ENCODE measurements around the gene KBTBD3.

KBTBD3 gene

DNA sequence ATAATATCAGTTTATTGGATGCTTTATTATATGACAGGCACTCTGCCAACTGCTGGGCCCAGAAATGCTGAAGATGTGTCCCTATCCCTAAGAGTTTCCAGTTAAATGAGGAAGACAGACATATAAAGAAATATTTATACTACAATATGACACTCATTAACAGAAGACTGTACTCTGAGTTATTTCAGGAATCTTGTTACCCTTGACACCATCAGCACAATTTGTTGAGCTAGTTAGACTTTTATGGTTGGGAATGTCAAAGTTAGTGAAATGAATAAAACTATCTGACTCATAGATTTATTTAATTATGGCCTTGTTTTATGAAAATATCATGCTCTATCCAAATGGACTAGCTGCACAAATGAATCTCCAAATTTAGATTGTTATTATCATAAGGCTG, 29.5 kb downstream of the KBTBD3 start:
- H3K4me3 ChIP-seq (ENCODE audit: low read depth, low read length) = no peak overlapping the region
- H3K4me2 ChIP-seq (ENCODE audit: low read length) = no peak overlapping the region
- no peak overlapping the region for H2AK5ac ChIP-seq (ENCODE audit: low read length)
- H3K4me1 ChIP-seq (ENCODE audit: control insufficient read depth in 1 of 2, insufficient read depth in 2 of 2, low read length in 2 of 2) = no peaks in the 10 kb centered on the region
- H3K9ac ChIP-seq (ENCODE audit: low read length) = no peak overlapping the region
- no peak overlapping the region for H2BK5ac ChIP-seq (ENCODE audit: low read depth, low read length, poor library complexity)
- H2AFZ ChIP-seq (ENCODE audit: insufficient read depth, low read length, poor library complexity) = no peak overlapping the region
- no peaks in the 10 kb centered on the region for H3K9me3 ChIP-seq (ENCODE audit: insufficient read depth, low read depth, low read length)
- H3K18ac ChIP-seq (ENCODE audit: low read length) = no peak overlapping the region
- no peak overlapping the region for H3K23ac ChIP-seq (ENCODE audit: low read length)
- H4K12ac ChIP-seq (ENCODE audit: low read depth, low read length) = no peak overlapping the region
- no peak overlapping the region for H2BK120ac ChIP-seq (ENCODE audit: insufficient read depth, low read length, poor library complexity)
- H3K79me1 ChIP-seq (ENCODE audit: low read length) = no peaks in the 10 kb centered on the region
- H3K4ac ChIP-seq (ENCODE audit: low read depth, low read length) = no peak overlapping the region
- no peaks in the 10 kb centered on the region for H3K27me3 ChIP-seq (ENCODE audit: insufficient read depth, low read length)
- no peaks in the 10 kb centered on the region for H3K79me2 ChIP-seq (ENCODE audit: control insufficient read depth, insufficient read depth, low read length, poor library complexity)
- no peak for DNase-seq
- no peaks in the 10 kb centered on the region for H3K36me3 ChIP-seq (ENCODE audit: control insufficient read depth in 1 of 2, insufficient read depth in 2 of 2, low read length in 2 of 2)
- no peak overlapping the region for H4K8ac ChIP-seq (ENCODE audit: low read depth, low read length)
- no peak overlapping the region for H4K91ac ChIP-seq (ENCODE audit: low read depth, low read length)
- no peak overlapping the region for H2BK12ac ChIP-seq (ENCODE audit: low read length)
- H3K27ac ChIP-seq (ENCODE audit: low read depth, low read length) = no peak overlapping the region
- no peak overlapping the region for H3K14ac ChIP-seq (ENCODE audit: low read length)

DNA sequence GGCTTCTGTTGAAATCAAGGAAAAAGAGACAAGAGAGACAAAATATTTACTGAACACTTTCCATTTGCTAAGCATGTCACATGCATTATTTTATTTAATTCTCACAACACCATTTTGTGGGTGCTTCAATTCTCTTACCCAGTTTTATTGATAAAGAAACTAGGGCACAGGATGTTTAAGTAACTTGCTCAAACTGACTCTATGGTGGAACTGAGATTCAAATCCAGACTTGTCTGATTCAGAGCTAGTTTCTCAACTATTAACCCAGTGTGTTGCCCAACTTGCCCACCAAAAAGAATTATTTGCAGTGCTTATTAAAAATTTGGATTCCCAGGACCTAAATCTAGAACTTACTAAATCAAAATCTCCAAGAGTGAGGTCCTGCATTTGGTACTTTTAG, 33.6 kb downstream of the KBTBD3 start:
- H2BK5ac ChIP-seq (ENCODE audit: low read depth, low read length, poor library complexity) = no peak overlapping the region
- H4K8ac ChIP-seq (ENCODE audit: low read depth, low read length) = no peak overlapping the region
- DNase-seq = no peak
- no peak overlapping the region for H3K27ac ChIP-seq (ENCODE audit: low read depth, low read length)
- no peaks in the 10 kb centered on the region for H3K4me1 ChIP-seq (ENCODE audit: control insufficient read depth in 1 of 2, insufficient read depth in 2 of 2, low read length in 2 of 2)
- no peak overlapping the region for H2AK5ac ChIP-seq (ENCODE audit: low read length)
- H4K12ac ChIP-seq (ENCODE audit: low read depth, low read length) = no peak overlapping the region
- no peak overlapping the region for H3K14ac ChIP-seq (ENCODE audit: low read length)
- H3K36me3 ChIP-seq (ENCODE audit: control insufficient read depth in 1 of 2, insufficient read depth in 2 of 2, low read length in 2 of 2) = no peaks in the 10 kb centered on the region
- H3K23ac ChIP-seq (ENCODE audit: low read length) = no peak overlapping the region
- H3K9ac ChIP-seq (ENCODE audit: low read length) = no peak overlapping the region
- H3K18ac ChIP-seq (ENCODE audit: low read length) = no peak overlapping the region
- H2BK120ac ChIP-seq (ENCODE audit: insufficient read depth, low read length, poor library complexity) = no peak overlapping the region
- no peaks in the 10 kb centered on the region for H3K27me3 ChIP-seq (ENCODE audit: insufficient read depth, low read length)
- H3K4me3 ChIP-seq (ENCODE audit: low read depth, low read length) = no peak overlapping the region
- H3K4me2 ChIP-seq (ENCODE audit: low read length) = no peak overlapping the region
- H2AFZ ChIP-seq (ENCODE audit: insufficient read depth, low read length, poor library complexity) = no peak overlapping the region
- no peak overlapping the region for H3K4ac ChIP-seq (ENCODE audit: low read depth, low read length)
- H3K9me3 ChIP-seq (ENCODE audit: insufficient read depth, low read depth, low read length) = no peaks in the 10 kb centered on the region
- no peak overlapping the region for H4K91ac ChIP-seq (ENCODE audit: low read depth, low read length)
- H2BK12ac ChIP-seq (ENCODE audit: low read length) = no peak overlapping the region
- no peaks in the 10 kb centered on the region for H3K79me1 ChIP-seq (ENCODE audit: low read length)
- no peaks in the 10 kb centered on the region for H3K79me2 ChIP-seq (ENCODE audit: control insufficient read depth, insufficient read depth, low read length, poor library complexity)

DNA sequence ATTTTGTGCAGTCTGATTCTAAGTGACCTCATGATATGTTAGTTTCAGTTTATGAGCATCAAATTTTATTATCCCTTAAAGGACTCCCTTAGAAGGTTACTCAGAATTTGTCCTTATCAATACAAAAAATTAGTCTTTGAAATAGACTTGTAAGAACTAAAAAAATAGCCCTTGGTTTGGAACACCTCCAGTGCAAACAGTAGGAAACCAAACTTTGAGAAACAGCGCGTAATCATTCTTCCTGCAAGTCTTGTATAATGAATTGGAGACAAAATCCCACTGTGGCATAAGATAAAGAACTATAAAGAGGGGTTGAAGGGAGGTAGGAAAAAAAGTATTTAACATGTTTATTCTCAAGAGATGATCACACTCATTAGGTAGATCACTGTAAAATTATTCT, 44.3 kb downstream of the KBTBD3 start:
- H3K4me1 ChIP-seq (ENCODE audit: control insufficient read depth in 1 of 2, insufficient read depth in 2 of 2, low read length in 2 of 2) = no peaks in the 10 kb centered on the region
- H4K8ac ChIP-seq (ENCODE audit: low read depth, low read length) = no peak overlapping the region
- H2AK5ac ChIP-seq (ENCODE audit: low read length) = no peak overlapping the region
- H3K79me1 ChIP-seq (ENCODE audit: low read length) = no peaks in the 10 kb centered on the region
- H3K36me3 ChIP-seq (ENCODE audit: control insufficient read depth in 1 of 2, insufficient read depth in 2 of 2, low read length in 2 of 2) = no peaks in the 10 kb centered on the region
- no peak overlapping the region for H3K23ac ChIP-seq (ENCODE audit: low read length)
- no peak overlapping the region for H3K18ac ChIP-seq (ENCODE audit: low read length)
- no peak overlapping the region for H3K4me2 ChIP-seq (ENCODE audit: low read length)
- no peak overlapping the region for H2BK120ac ChIP-seq (ENCODE audit: insufficient read depth, low read length, poor library complexity)
- no peak for DNase-seq
- H3K27ac ChIP-seq (ENCODE audit: low read depth, low read length) = no peak overlapping the region
- no peak overlapping the region for H3K4me3 ChIP-seq (ENCODE audit: low read depth, low read length)
- no peak overlapping the region for H4K12ac ChIP-seq (ENCODE audit: low read depth, low read length)
- H3K4ac ChIP-seq (ENCODE audit: low read depth, low read length) = no peak overlapping the region
- no peak overlapping the region for H4K91ac ChIP-seq (ENCODE audit: low read depth, low read length)
- H3K27me3 ChIP-seq (ENCODE audit: insufficient read depth, low read length) = no peaks in the 10 kb centered on the region
- WGBS (ENCODE audit: extremely low coverage, insufficient coverage, insufficient read length) = no CpG with 5 or more reads among the region's 2 CpGs
- H2AFZ ChIP-seq (ENCODE audit: insufficient read depth, low read length, poor library complexity) = no peak overlapping the region
- H3K79me2 ChIP-seq (ENCODE audit: control insufficient read depth, insufficient read depth, low read length, poor library complexity) = no peaks in the 10 kb centered on the region
- no peak overlapping the region for H3K9ac ChIP-seq (ENCODE audit: low read length)
- no peaks in the 10 kb centered on the region for H3K9me3 ChIP-seq (ENCODE audit: insufficient read depth, low read depth, low read length)
- no peak overlapping the region for H3K14ac ChIP-seq (ENCODE audit: low read length)
- H2BK12ac ChIP-seq (ENCODE audit: low read length) = no peak overlapping the region
- no peak overlapping the region for H2BK5ac ChIP-seq (ENCODE audit: low read depth, low read length, poor library complexity)

- no peak overlapping the region for H2AFZ ChIP-seq (ENCODE audit: insufficient read depth, low read length, poor library complexity)
Observed at GRCh38 chr11:106031936-106032335, 45.2 kb downstream of the KBTBD3 start.

More at GRCh38 chr11:106031936-106032335, 45.2 kb downstream of the KBTBD3 start:
- Histone ChIP-seq H4K12ac (ENCODE audit: low read depth, low read length) (no peak overlapping the region), H3K79me2 (ENCODE audit: control insufficient read depth, insufficient read depth, low read length, poor library complexity) (no peaks in the 10 kb centered on the region), H2AK5ac (ENCODE audit: low read length) (no peak overlapping the region), H3K4me2 (ENCODE audit: low read length) (no peak overlapping the region), H3K79me1 (ENCODE audit: low read length) (no peaks in the 10 kb centered on the region), H2BK120ac (ENCODE audit: insufficient read depth, low read length, poor library complexity) (no peak overlapping the region), H3K4me3 (ENCODE audit: low read depth, low read length) (no peak overlapping the region), H3K9ac (ENCODE audit: low read length) (no peak overlapping the region), H3K18ac (ENCODE audit: low read length) (no peak overlapping the region), H3K14ac (ENCODE audit: low read length) (no peak overlapping the region), H2BK12ac (ENCODE audit: low read length) (no peak overlapping the region), H3K23ac (ENCODE audit: low read length) (no peak overlapping the region), H3K36me3 (ENCODE audit: control insufficient read depth in 1 of 2, insufficient read depth in 2 of 2, low read length in 2 of 2) (no peaks in the 10 kb centered on the region), H4K8ac (ENCODE audit: low read depth, low read length) (no peak overlapping the region), H3K4ac (ENCODE audit: low read depth, low read length) (no peak overlapping the region), H3K27ac (ENCODE audit: low read depth, low read length) (no peak overlapping the region), H3K9me3 (ENCODE audit: insufficient read depth, low read depth, low read length) (no peaks in the 10 kb centered on the region), H3K4me1 (ENCODE audit: control insufficient read depth in 1 of 2, insufficient read depth in 2 of 2, low read length in 2 of 2) (no peaks in the 10 kb centered on the region), H3K27me3 (ENCODE audit: insufficient read depth, low read length) (no peaks in the 10 kb centered on the region), H2BK5ac (ENCODE audit: low read depth, low read length, poor library complexity) (no peak overlapping the region), H4K91ac (ENCODE audit: low read depth, low read length) (no peak overlapping the region)
- no CpG with 5 or more reads among the region's 3 CpGs for WGBS (ENCODE audit: extremely low coverage, insufficient coverage, insufficient read length)
- no peak for DNase-seq

Measured in trophoblast cell (in vitro differentiated cells and primary cell).